ENCODE data around the gene C2CD4B.

C2CD4B gene

GRCh38 chr15:62147149-62147548 is 17.9 kb downstream of the C2CD4B start:
- DNase-seq, result no peak

GRCh38 chr15:62145015-62145735 is 19.9 kb downstream of the C2CD4B start:
- no peak for DNase-seq

- DNase-seq, result no peak
Observed at GRCh38 chr15:62142736-62143135, 22.3 kb downstream of the C2CD4B start.

- DNase-seq, result no peak
Observed at GRCh38 chr15:62141643-62142588, 23.2 kb downstream of the C2CD4B start.

GRCh38 chr15:62141200-62141599 is 23.9 kb downstream of the C2CD4B start:
- no peak for DNase-seq

- peak; percentile 20 for DNase-seq
Observed at GRCh38 chr15:62138124-62138523, 27.0 kb downstream of the C2CD4B start.

- DNase-seq, result no peak
Observed at GRCh38 chr15:62136911-62137865, 27.9 kb downstream of the C2CD4B start.

GRCh38 chr15:62135532-62136134 is 29.5 kb downstream of the C2CD4B start:
- peak; percentile 8 for DNase-seq

- DNase-seq, result no peak
Observed at GRCh38 chr15:62133141-62133540, 31.9 kb downstream of the C2CD4B start.

GRCh38 chr15:62128916-62129315 is 36.2 kb downstream of the C2CD4B start:
- no peak for DNase-seq

- DNase-seq, result no peak
Observed at GRCh38 chr15:62126364-62126763, 38.7 kb downstream of the C2CD4B start.

- DNase-seq, result peak; percentile 42
Observed at GRCh38 chr15:62125773-62126172, 39.3 kb downstream of the C2CD4B start.

- DNase-seq, result no peak
Observed at GRCh38 chr15:62124973-62125303, 40.1 kb downstream of the C2CD4B start.

GRCh38 chr15:62124176-62124972 is 40.7 kb downstream of the C2CD4B start:
- DNase-seq, result no peak

GRCh38 chr15:62122249-62122648 is 42.8 kb downstream of the C2CD4B start:
- DNase-seq, result no peak

GRCh38 chr15:62121273-62122015 is 43.6 kb downstream of the C2CD4B start:
- DNase-seq, result no peak

- no peak for DNase-seq
Observed at GRCh38 chr15:62120776-62121175, 44.3 kb downstream of the C2CD4B start.

GRCh38 chr15:62119874-62120273 is 45.2 kb downstream of the C2CD4B start:
- no peak for DNase-seq

- DNase-seq, result peak; percentile 95
Observed at GRCh38 chr15:62119227-62119864, 45.7 kb downstream of the C2CD4B start.

GRCh38 chr15:62118520-62119226 is 46.4 kb downstream of the C2CD4B start:
- DNase-seq, result peak; percentile 55

Measured in fibroblast of skin of right biceps (primary cell).